H1 (cell line): ENCODE data around the gene FGF19. TPM values are rescaled to one million over a fixed set of nuclear protein-coding genes. Genes with fewer than 3 reads are reported as not detected.

Experiments used
- CHD1 ChIP-seq: IDR thresholded peaks from 2 replicates; pipeline ENCODE4 v1.6.1; 2012; ENCODE audit warnings: low read depth, low read length, improper control_type of control experiment
- CHD7 ChIP-seq: fragments of 300-600 bp; sonication (generic); IDR thresholded peaks from 2 replicates; pipeline ENCODE4 v1.7.1; 2012; ENCODE audit warnings: low read length, moderate library complexity, mild to moderate bottlenecking, inconsistent platforms; ENCODE audit not compliant: insufficient replicate concordance
- EGR1 ChIP-seq: IDR thresholded peaks from 2 replicates; pipeline ENCODE4 v1.6.1; 2011; ENCODE audit warnings: low read depth, low read length, borderline replicate concordance
- FOSL1 ChIP-seq: IDR thresholded peaks from 2 replicates; pipeline ENCODE4 v1.6.1; 2011; ENCODE audit warnings: mild to moderate bottlenecking, low read depth, low read length, moderate library complexity; ENCODE audit not compliant: insufficient read depth
- MAFK ChIP-seq: IDR thresholded peaks from 2 replicates; pipeline ENCODE4 v1.6.1; 2012; ENCODE audit warnings: low read depth, mild to moderate bottlenecking, improper control_type of control experiment, low read length
- NANOG ChIP-seq: IDR thresholded peaks from 2 replicates; pipeline ENCODE4 v1.6.1; 2011; ENCODE audit warnings: low read length, low read depth, mild to moderate bottlenecking, inconsistent platforms; ENCODE audit not compliant: insufficient read depth, poor library complexity, severe bottlenecking
- SAP30 ChIP-seq: fragments of 300-600 bp; sonication (generic); IDR thresholded peaks from 2 replicates; pipeline ENCODE4 v1.7.1; 2012; ENCODE audit warnings: low read length, moderate library complexity, mild to moderate bottlenecking, inconsistent platforms; ENCODE audit not compliant: insufficient read depth, insufficient replicate concordance
- SIRT6 ChIP-seq: IDR thresholded peaks from one replicate; pipeline ENCODE4 v1.7.1; 2012; ENCODE audit warnings: low read length, inconsistent platforms
- SP4 ChIP-seq: IDR thresholded peaks from 2 replicates; pipeline ENCODE4 v1.6.1; 2012; ENCODE audit warnings: low read length, inconsistent platforms
- polyA plus RNA-seq, 7 experiments: library from polyadenylated mRNA; depleted of rRNA in 3 of 7; stranded (reverse) in 5 of 7; unstranded in 2 of 7; fragments of >200 nt in 5 of 7; fragments of 200-250 nt in 2 of 7; gene quantifications; 1 replicate in 5 of 7; 2 replicates in 1 of 7; 4 replicates in 1 of 7; pipeline versions ENCODE4 v1.2.1 to v1.2.3, GENCODE V29; 2011 to 2013; ENCODE audit warnings: missing spikeins in 2 of 7, mixed read lengths in 2 of 7
- total RNA-seq: library from RNA; stranded (reverse); fragmentation: NEBNext Ultra II Directional; extraction: Animal tissue kit (Norgen Biotek cat#: 25700); gene quantifications from 2 replicates; pipeline ENCODE4 v1.2.1, GENCODE V29; 2021

Gene FGF19
- total and polyA plus RNA-seq, 2 of the 8 experiments (the other 6 are each of a cell fraction or from before 2014, with no cell fraction given): 9.6 to 14.8 TPM

GRCh38 chr11:69663326-69663725 lies 40.5 kb downstream of the FGF19 start (continued):
- TF ChIP-seq CHD7: no peak
- no peak for TF ChIP-seq SIRT6
- TF ChIP-seq CHD1: no peak
- no peak for TF ChIP-seq SAP30
- TF ChIP-seq MAFK: no peak
- TF ChIP-seq FOSL1: no peak
- TF ChIP-seq NANOG: no peak
- no peak for TF ChIP-seq SP4
- no peak for TF ChIP-seq EGR1
